Measurements from ENCODE around the gene CLASP1. TPM values are rescaled to one million over a fixed set of nuclear protein-coding genes. Genes with fewer than 3 reads are reported as not detected.

CLASP1 gene
- total RNA-seq, 1 experiment from 2014 or later: 81.9 TPM

DNA sequence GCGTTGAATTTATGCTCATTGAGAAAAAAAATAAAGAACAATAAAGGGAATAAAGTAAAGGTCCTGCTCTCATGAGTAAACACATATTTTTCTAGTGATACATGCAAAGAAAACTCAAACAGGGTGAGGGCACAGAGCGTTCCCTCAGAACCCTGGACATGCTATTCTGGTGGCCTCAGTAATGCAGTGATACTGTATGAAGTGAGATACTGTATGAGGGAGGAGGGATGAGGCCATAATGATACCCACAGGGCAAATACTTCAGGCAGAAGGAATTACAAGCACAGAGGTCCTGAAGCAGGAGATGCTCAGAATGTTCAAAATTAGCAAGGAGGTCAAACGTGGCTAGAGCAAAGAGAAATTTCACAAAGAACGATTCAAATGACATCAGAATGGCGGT is 147.0 kb downstream of the CLASP1 start:
- POLR2A ChIA-PET: interaction anchor here (0.9 to 11.7 kb wide), 11 partner anchors 10 to 146 kb away, joined by 3 to 247 read pairs (median 11); partner anchors contain the start of genes CLASP1 and RNU4ATAC
- intact Hi-C loops (cut with micrococcal nuclease): loop anchor here (5.0 kb wide), 1 partner anchor 100 kb away; no protein-coding TSS in a partner anchor
- H3K4me3 Mint-ChIP-seq (ENCODE audit: unreplicated experiment): peak overlapping the region; percentile 42

DNA sequence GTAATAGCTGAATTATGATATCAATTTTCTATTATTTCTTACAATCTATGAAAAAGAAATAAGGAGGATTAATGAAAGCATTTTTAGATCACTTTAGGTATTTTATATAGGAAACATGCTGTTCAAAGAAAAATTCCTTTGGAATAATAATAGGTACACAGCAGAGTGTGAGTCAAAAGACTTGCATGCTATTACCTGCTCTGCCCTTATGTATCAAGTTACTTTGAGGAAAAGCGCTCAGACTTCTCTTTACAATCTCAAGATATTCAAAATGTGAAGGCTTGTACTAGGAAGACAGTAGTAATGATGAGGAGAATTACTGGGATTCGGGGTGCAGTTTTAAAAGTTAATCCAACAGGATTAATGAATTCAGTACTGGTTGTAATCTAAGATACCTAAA is 147.7 kb downstream of the CLASP1 start:
- H3K4me1 Mint-ChIP-seq (ENCODE audit: insufficient read depth, unreplicated experiment): peaks cover 65% of the 10 kb centered on the region
- POLR2A ChIA-PET: interaction anchor here (0.8 to 11.7 kb wide), 13 partner anchors 8 to 306 kb away, joined by 3 to 247 read pairs (median 10); partner anchors contain the start of genes CLASP1 and RNU4ATAC
- DNase-seq (ENCODE audit: unreplicated experiment): peak; percentile 39
- H3K4me3 Mint-ChIP-seq (ENCODE audit: unreplicated experiment): peak overlapping the region; percentile 42
- H3K36me3 Mint-ChIP-seq (ENCODE audit: insufficient read depth, unreplicated experiment): peaks cover 8% of the 10 kb centered on the region
- intact Hi-C loops (cut with micrococcal nuclease): loop anchor here (1.0 to 5.0 kb wide), 2 partner anchors 25 to 99 kb away; no protein-coding TSS in a partner anchor
- no peaks in the 10 kb centered on the region for H3K9me3 Mint-ChIP-seq (ENCODE audit: unreplicated experiment)
- no peaks in the 10 kb centered on the region for H3K27me3 Mint-ChIP-seq (ENCODE audit: insufficient read depth, unreplicated experiment)
- CTCF ChIA-PET: interaction anchor here (0.5 to 1.0 kb wide), 4 partner anchors 16 to 418 kb away, joined by 3 to 4 read pairs (median 3); no protein-coding TSS in a partner anchor
- no TSS peak for BruUV-seq (replicated peaks)
- peak overlapping the region; percentile 72 for H3K27ac Mint-ChIP-seq (ENCODE audit: low read depth, unreplicated experiment)
- TF ChIP-seq, protein P1, sequence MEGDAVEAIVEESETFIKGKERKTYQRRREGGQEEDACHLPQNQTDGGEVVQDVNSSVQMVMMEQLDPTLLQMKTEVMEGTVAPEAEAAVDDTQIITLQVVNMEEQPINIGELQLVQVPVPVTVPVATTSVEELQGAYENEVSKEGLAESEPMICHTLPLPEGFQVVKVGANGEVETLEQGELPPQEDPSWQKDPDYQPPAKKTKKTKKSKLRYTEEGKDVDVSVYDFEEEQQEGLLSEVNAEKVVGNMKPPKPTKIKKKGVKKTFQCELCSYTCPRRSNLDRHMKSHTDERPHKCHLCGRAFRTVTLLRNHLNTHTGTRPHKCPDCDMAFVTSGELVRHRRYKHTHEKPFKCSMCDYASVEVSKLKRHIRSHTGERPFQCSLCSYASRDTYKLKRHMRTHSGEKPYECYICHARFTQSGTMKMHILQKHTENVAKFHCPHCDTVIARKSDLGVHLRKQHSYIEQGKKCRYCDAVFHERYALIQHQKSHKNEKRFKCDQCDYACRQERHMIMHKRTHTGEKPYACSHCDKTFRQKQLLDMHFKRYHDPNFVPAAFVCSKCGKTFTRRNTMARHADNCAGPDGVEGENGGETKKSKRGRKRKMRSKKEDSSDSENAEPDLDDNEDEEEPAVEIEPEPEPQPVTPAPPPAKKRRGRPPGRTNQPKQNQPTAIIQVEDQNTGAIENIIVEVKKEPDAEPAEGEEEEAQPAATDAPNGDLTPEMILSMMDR (IDR thresholded peaks at IDR 0.05; ENCODE audit: unreplicated experiment): no peak

More for the DNA sequence above, 147.0 kb downstream of the CLASP1 start:
- TF ChIP-seq, protein P1 (IDR thresholded peaks at IDR 0.05; ENCODE audit: unreplicated experiment): no peak
- CTCF ChIA-PET: interaction anchor here (0.5 kb wide), 1 partner anchor 26 kb away, joined by 3 read pairs; no protein-coding TSS in a partner anchor
- no peaks in the 10 kb centered on the region for H3K27me3 Mint-ChIP-seq (ENCODE audit: insufficient read depth, unreplicated experiment)
- peaks cover 15% of the 10 kb centered on the region for H3K36me3 Mint-ChIP-seq (ENCODE audit: insufficient read depth, unreplicated experiment)
- BruUV-seq (replicated peaks): no TSS peak
- no peaks in the 10 kb centered on the region for H3K9me3 Mint-ChIP-seq (ENCODE audit: unreplicated experiment)
- H3K4me1 Mint-ChIP-seq (ENCODE audit: insufficient read depth, unreplicated experiment): peaks cover 66% of the 10 kb centered on the region
- peak overlapping the region; percentile 72 for H3K27ac Mint-ChIP-seq (ENCODE audit: low read depth, unreplicated experiment)
- DNase-seq (ENCODE audit: unreplicated experiment): peak; percentile 60

DNA sequence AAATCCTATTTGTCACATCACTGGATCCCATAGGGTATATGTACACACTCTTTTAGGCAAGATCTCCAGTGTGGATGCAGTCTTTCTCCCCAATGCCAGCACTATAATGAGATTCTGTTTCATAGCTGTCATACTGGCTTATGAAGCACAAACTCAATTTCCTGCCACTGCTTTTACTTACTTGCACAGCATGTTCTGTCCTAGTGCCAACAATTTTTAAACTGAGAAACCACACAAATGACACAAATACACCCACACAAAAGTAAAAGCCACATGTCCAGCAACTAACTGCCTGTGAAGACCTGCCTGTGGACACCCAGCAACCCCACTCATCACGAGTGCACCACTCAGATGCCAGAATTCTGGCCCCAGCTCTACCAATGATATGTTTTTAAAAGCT is 148.2 kb downstream of the CLASP1 start:
- Mint-ChIP-seq H3K4me1 (ENCODE audit: insufficient read depth, unreplicated experiment) (peaks cover 63% of the 10 kb centered on the region), H3K4me3 (ENCODE audit: unreplicated experiment) (peak overlapping the region; percentile 42), H3K9me3 (ENCODE audit: unreplicated experiment) (no peaks in the 10 kb centered on the region), H3K27me3 (ENCODE audit: insufficient read depth, unreplicated experiment) (no peaks in the 10 kb centered on the region), H3K36me3 (ENCODE audit: insufficient read depth, unreplicated experiment) (peaks cover 8% of the 10 kb centered on the region), H3K27ac (ENCODE audit: low read depth, unreplicated experiment) (peak overlapping the region; percentile 72)
- ChIA-PET POLR2A (interaction anchor here (0.8 to 11.7 kb wide), 13 partner anchors 9 to 306 kb away, joined by 3 to 247 read pairs (median 10); partner anchors contain the start of genes CLASP1 and RNU4ATAC), CTCF (interaction anchor here (0.8 to 1.0 kb wide), 3 partner anchors 15 to 417 kb away, joined by 3 to 4 read pairs (median 3); no protein-coding TSS in a partner anchor)
- DNase-seq (ENCODE audit: unreplicated experiment): peak; percentile 71
- TF ChIP-seq, protein P1 (IDR thresholded peaks at IDR 0.05; ENCODE audit: unreplicated experiment): no peak
- no TSS peak for BruUV-seq (replicated peaks)
- intact Hi-C loops (cut with micrococcal nuclease): loop anchor here (1.0 to 5.0 kb wide), 2 partner anchors 25 to 99 kb away; no protein-coding TSS in a partner anchor

DNA sequence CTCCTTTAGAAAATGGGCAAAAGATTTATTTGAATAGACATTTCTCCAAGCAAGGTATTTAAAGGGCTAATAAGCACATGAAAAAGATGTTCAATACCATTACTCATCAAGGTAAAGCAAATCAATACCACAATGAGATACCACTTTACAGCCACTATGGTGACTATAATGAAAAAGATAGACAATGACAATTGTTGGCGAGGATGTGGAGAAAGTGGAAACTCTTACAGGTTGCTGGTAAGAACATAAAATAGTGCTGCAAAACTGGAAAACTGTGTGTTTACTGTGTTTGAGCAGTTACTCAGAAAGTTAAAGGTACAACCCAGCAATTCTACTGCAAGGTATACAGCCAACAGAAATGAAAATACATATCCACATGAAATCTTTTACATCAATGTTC is 150.5 kb downstream of the CLASP1 start:
- intact Hi-C loops (cut with micrococcal nuclease): no loop called here
- no peak for DNase-seq (ENCODE audit: unreplicated experiment)
- Mint-ChIP-seq H3K27ac (ENCODE audit: low read depth, unreplicated experiment) (peak overlapping the region; percentile 72), H3K9me3 (ENCODE audit: unreplicated experiment) (no peaks in the 10 kb centered on the region), H3K4me3 (ENCODE audit: unreplicated experiment) (no peak overlapping the region), H3K4me1 (ENCODE audit: insufficient read depth, unreplicated experiment) (peaks cover 52% of the 10 kb centered on the region), H3K36me3 (ENCODE audit: insufficient read depth, unreplicated experiment) (peaks cover 27% of the 10 kb centered on the region), H3K27me3 (ENCODE audit: insufficient read depth, unreplicated experiment) (no peaks in the 10 kb centered on the region)
- TF ChIP-seq, protein P1 (IDR thresholded peaks at IDR 0.05; ENCODE audit: unreplicated experiment): no peak
- POLR2A ChIA-PET: no interaction called here
- CTCF ChIA-PET: no interaction called here
- no TSS peak for BruUV-seq (replicated peaks)

Data from MCF 10A (cell line).